Stimulated activated CD4-positive, alpha-beta T cell treated with anti-CD3 and anti-CD28 coated beads, Interleukin-12 subunit alpha, Interleukin-12 subunit beta, amount 100 ng/mL, for 24 hours (primary cell): ENCODE measurements around the gene UNC119B.
"Not testable (repeated sequence)": the region's sequence is repeated elsewhere in the genome, so short reads cannot be mapped to it uniquely, and the experiment has no call there.

ENCODE experiments used
- DNase-seq, 2 experiments: peaks; one replicate each; pipeline ENCODE4 v3.0.0-alpha.2; 2020; ENCODE audit warnings: low read depth in 2 of 2

The UNC119B gene

GRCh38 chr12:120710031-120710804, at the start of gene UNC119B:
UNC119B (plus strand) TSS chr12:120710458; CDS start chr12:120710475, 17 bp downstream.
- DNase-seq: peak; percentile 51 to 66

- DNase-seq: no peak
Observed at GRCh38 chr12:120661432-120661831, 48.8 kb upstream of the UNC119B start.

- DNase-seq: no peak
Observed at GRCh38 chr12:120662879-120663278, 47.4 kb upstream of the UNC119B start.

- DNase-seq: no peak
Observed at GRCh38 chr12:120663741-120664140, 46.5 kb upstream of the UNC119B start.

GRCh38 chr12:120666571-120667390, 43.5 kb upstream of the UNC119B start:
- no peak for DNase-seq

GRCh38 chr12:120668091-120668867, 42.0 kb upstream of the UNC119B start:
- no peak for DNase-seq

GRCh38 chr12:120668868-120669840, 41.1 kb upstream of the UNC119B start:
- no peak for DNase-seq

GRCh38 chr12:120670237-120670636, 40.0 kb upstream of the UNC119B start:
- not testable (repeated sequence) for DNase-seq

- DNase-seq: no peak
Observed at GRCh38 chr12:120670667-120671066, 39.6 kb upstream of the UNC119B start.

- DNase-seq: no peak
Observed at GRCh38 chr12:120674097-120674636, 36.1 kb upstream of the UNC119B start.

GRCh38 chr12:120677765-120678473, 32.3 kb upstream of the UNC119B start:
- DNase-seq: no peak

GRCh38 chr12:120678572-120678971, 31.7 kb upstream of the UNC119B start:
- DNase-seq: no peak

GRCh38 chr12:120680165-120680738, 30.0 kb upstream of the UNC119B start:
- no peak for DNase-seq

GRCh38 chr12:120684523-120684932, 25.7 kb upstream of the UNC119B start:
- no peak for DNase-seq

- no peak for DNase-seq
Observed at GRCh38 chr12:120685522-120685921, 24.7 kb upstream of the UNC119B start.

- peak; percentile 94 to 95 for DNase-seq
Observed at GRCh38 chr12:120686151-120686689, 24.0 kb upstream of the UNC119B start.

- DNase-seq: peak; percentile 98 to 99
Observed at GRCh38 chr12:120686690-120687577, 23.3 kb upstream of the UNC119B start, which contains the start of gene MLEC. MLEC (plus strand) TSS chr12:120687149; CDS start chr12:120687297, 148 bp downstream.
